ENCODE measurements around the gene RECQL. TPM values are rescaled to one million over a fixed set of nuclear protein-coding genes. Genes with fewer than 3 reads are reported as not detected.

The RECQL gene
- polyA plus RNA-seq (2014; cell fraction: cytosol; rRNA removed), result 75.7 and 82.7 TPM in 2 replicates
- 51.6 and 54.3 TPM in 2 replicates for polyA plus RNA-seq (2014; cell fraction: nucleus; rRNA removed)

- DNase-seq (ENCODE audit: low spot score), result peak; percentile 99
Measured at GRCh38 chr12:21501258-21502163, at the start of gene RECQL, which contains the start of gene GOLT1B. Gene RECQL (minus strand): TSS chr12:21501635. CDS start chr12:21499570, 2,065 bp downstream. Gene GOLT1B (plus strand): TSS chr12:21501789. CDS start chr12:21501924, 135 bp downstream.

- DNase-seq (ENCODE audit: low spot score), result no peak
Measured at GRCh38 chr12:21547437-21547836, 46.0 kb upstream of the RECQL start.

DNA sequence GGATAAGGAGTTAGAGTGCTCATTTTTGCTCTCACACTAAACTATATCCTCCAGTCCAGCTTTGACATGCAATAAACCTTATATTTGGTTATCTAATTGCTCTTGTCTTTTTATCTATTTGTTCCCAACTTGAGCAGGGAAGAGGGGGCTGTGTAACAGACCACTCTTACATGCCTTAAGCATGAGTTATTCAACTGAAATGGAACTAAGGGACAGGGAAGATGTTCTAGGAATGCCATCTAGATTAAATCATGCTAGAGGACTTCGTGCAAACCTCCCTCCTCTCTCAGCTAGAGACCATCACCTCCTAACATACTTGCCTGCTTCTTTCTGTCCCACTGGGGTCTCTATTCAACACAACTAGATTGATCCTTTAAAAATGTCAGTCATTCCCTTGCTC, 45.3 kb upstream of the RECQL start:
- DNase-seq (ENCODE audit: low spot score), result no peak

- no peak for DNase-seq (ENCODE audit: low spot score)
Measured at GRCh38 chr12:21545557-21545956, 44.1 kb upstream of the RECQL start.

GRCh38 chr12:21543151-21543550, 41.7 kb upstream of the RECQL start:
- no peak for DNase-seq (ENCODE audit: low spot score)

GRCh38 chr12:21542403-21542802, 41.0 kb upstream of the RECQL start:
- DNase-seq (ENCODE audit: low spot score), result no peak

DNA sequence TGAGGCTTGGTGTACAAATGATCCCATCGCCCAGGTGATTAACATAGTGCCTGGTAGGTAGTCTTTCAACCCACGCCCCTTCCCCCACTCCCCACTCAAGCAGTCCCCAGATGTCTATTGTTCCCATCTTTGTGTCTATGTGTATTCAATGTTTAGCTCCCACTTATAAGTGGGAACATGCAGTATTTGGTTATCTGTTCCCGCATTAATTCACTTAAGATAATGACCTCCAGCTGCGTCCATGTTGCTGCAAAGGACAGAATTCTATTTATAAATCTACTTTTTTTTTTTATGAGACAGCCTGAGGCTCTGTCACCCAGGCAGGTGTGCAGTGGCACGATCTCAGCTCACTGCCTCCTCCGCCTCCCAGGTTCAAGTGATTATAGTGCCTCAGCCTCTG, 40.3 kb upstream of the RECQL start:
- DNase-seq (ENCODE audit: low spot score), result no peak

- no peak for DNase-seq (ENCODE audit: low spot score)
Measured at GRCh38 chr12:21539797-21540196, 38.4 kb upstream of the RECQL start.

DNA sequence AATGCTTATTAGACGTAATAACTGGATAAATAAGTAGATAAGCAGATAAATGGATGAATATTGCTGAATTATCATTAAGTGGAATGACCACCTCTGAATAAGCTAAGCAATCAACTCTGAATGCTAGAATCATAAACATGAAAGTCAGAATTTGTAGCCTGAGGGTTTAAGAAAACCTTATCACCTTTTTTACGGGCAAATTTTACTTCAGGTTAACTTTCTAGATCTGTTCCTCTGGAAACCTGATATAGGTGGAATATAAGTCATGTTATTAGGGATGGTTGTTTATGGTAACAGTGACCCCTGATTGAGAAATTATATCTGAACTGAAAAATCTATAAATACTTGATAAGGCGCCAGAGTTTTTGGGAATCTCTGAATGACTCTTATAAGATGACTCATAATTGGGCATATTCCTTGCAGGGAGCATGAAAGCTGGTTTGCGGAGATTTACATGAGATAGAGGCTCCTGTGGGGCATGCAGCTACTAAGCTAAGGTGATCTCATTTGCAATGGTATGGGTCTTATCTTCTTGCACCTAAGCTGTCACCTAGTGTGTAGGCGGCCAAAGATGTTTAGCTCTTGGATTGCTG, 36.7 kb upstream of the RECQL start:
- DNase-seq (ENCODE audit: low spot score), result no peak

GRCh38 chr12:21529456-21529855, 28.0 kb upstream of the RECQL start:
- DNase-seq (ENCODE audit: low spot score), result no peak

DNA sequence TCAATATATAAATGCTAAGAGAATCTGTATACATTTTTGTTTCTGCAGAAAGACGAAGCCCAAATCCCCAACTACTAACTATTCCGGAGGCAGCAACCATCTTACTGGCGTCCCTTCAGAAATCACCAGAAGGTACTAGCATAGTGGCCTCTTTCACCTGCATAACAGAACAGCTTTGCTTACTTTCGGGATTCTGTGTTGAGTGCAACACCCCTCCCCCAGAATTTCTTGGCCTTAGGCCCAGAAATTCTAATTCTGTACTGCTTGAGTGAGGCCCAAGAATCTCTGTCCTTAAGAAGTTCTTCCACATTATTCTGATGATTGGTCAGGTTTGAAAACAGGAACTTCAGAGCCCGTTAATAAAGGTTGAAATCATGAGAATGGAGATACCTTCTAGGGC, 27.5 kb upstream of the RECQL start:
- no peak for DNase-seq (ENCODE audit: low spot score)

- peak; percentile 65 for DNase-seq (ENCODE audit: low spot score)
Measured at GRCh38 chr12:21527451-21528180, 26.2 kb upstream of the RECQL start.

DNA sequence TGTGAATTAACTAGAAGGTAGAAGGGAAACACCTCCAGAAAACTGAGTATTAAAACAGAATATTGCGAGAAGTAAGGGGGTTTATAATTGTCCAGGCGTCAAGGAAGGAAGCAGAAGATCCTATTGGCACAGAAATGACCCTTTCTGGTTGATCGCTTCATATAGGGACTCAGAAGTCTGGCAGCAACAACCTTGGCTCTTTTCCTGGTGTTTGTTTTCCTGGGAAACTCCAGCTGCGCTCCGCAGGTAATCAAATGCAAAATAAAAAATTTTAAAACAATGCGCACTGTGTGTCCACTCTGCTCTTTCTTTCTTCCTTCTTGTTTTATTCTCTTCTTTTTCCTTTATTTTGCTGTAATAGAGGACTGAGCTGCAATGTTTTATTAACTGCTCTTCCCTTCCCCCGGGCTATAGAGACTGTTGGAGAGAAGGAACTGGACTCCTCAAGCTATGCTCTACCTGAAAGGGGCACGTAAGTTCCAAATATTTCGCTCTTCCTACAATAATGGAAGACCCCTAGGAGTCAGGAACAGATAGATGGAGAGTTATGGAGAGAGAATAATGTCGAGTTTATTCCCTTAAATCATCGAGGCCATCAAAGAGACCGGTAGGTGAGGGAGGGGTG, 25.4 kb upstream of the RECQL start:
- DNase-seq (ENCODE audit: low spot score), result no peak

DNA sequence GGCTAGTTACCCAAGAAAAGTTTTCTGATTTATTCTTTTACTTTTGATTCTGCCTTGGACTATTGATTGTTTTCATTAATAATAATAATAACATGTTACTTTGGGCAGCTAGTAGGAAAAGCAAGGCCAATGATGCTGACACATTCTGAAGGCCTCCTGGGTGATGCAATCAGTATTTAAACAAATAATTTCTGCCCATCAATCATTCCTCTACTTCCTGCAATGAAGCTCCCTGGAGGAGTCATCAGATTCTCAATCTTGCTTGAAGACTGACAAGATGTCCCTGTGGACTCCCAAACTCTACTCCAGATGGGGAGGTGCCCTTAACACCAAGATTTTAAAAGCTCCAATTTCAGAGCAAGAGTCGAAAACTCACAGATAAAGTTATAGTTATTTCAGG, 24.6 kb upstream of the RECQL start, which contains the start of gene SPX:
SPX (plus strand) TSS at position 244 of the 400 bp plus-strand sequence. CDS start 177 bp downstream, outside the sequence.
- no peak for DNase-seq (ENCODE audit: low spot score)

GRCh38 chr12:21523148-21523547, 21.7 kb upstream of the RECQL start:
- no peak for DNase-seq (ENCODE audit: low spot score)

GRCh38 chr12:21521541-21521940, 20.1 kb upstream of the RECQL start:
- no peak for DNase-seq (ENCODE audit: low spot score)

- no peak for DNase-seq (ENCODE audit: low spot score)
Measured at GRCh38 chr12:21518451-21518850, 17.0 kb upstream of the RECQL start.

GRCh38 chr12:21516281-21516680, 14.8 kb upstream of the RECQL start:
- DNase-seq (ENCODE audit: low spot score), result no peak

GRCh38 chr12:21509768-21510167, 8.3 kb upstream of the RECQL start:
- no peak for DNase-seq (ENCODE audit: low spot score)

DNA sequence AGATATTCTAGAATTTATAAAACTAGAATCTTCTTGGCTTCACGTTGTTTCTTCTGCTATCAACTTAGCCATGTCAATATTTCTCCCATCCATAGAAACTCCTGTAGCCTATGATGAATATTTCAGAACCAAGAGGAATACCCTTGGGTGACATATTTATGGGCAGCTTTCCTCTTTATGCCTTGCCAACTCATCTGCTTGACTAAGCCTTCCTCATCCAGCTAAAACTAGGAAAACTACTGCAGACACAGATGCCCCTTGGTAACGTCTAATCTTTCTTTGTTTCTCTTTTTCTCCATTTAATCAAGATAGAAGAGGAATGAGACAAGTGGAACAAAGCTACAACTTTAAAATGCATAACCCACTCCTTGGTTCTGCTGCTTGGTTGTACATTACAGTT, 6.4 kb upstream of the RECQL start:
- DNase-seq (ENCODE audit: low spot score), result no peak

GRCh38 chr12:21505888-21506287, 4.5 kb upstream of the RECQL start:
- no peak for DNase-seq (ENCODE audit: low spot score)

All from SK-N-DZ (cell line).